Measurements from ENCODE around the gene KLHL3.

The KLHL3 gene

DNA sequence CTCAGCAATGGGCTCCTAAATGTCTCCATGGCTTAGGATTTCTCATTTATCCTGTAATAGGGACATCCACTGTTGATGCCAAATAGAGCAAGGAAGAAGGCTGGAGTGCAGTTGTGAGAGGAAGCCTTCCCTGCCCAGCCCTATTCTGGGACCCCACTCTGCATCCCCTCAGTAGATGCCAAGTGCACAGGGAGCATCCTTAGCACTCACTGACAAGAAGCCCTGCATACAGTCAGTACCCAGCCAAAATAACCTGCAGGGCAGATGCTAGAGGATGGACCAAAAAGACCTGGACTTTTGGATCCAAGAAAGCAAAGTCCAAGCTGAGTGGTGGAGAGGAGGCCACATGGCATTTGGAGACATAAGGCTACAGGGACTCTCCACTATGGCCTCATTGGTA, 123.3 kb downstream of the KLHL3 start:
- no peak overlapping the region for H3K4me3 ChIP-seq (replicated peaks in 1 of 2; ENCODE audit: low read depth in 2 of 2, low read length in 2 of 2)
- DNase-seq (ENCODE audit: low read depth in 2 of 2) = no peak
- TF ChIP-seq, protein P1, sequence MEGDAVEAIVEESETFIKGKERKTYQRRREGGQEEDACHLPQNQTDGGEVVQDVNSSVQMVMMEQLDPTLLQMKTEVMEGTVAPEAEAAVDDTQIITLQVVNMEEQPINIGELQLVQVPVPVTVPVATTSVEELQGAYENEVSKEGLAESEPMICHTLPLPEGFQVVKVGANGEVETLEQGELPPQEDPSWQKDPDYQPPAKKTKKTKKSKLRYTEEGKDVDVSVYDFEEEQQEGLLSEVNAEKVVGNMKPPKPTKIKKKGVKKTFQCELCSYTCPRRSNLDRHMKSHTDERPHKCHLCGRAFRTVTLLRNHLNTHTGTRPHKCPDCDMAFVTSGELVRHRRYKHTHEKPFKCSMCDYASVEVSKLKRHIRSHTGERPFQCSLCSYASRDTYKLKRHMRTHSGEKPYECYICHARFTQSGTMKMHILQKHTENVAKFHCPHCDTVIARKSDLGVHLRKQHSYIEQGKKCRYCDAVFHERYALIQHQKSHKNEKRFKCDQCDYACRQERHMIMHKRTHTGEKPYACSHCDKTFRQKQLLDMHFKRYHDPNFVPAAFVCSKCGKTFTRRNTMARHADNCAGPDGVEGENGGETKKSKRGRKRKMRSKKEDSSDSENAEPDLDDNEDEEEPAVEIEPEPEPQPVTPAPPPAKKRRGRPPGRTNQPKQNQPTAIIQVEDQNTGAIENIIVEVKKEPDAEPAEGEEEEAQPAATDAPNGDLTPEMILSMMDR (IDR thresholded peaks at IDR 0.05; ENCODE audit: low read depth, low read length) = no peak

DNA sequence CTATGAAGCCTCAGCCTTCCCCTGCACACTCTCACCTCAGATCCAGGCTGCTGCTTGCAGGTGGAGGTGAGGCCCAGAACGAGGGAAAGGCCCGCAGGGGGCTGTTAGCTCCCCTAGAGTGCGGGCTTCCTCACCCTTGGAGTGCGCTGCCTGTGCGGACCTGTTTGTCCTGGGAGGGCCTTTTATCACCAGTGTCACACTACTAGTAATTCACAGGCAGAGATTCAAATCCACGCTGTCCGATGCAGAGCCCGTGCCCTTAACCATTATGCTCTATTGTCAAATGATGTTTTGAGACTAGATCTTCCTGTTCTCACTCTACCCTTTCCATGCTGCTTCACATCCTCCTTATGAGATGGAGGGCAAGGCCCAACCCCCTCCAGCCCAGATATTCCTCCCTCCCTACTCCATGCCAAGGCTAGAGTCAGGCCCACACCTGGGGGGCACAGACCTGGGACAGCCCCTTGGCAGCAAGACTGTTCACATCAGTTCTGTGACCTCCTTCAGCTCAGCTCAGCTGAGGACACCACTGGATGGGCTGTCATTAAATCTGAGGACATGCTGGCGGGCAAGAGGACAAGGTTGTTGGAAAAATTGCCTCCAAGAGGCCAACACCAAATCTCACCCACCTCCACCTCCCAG, 124.0 kb downstream of the KLHL3 start:
- TF ChIP-seq, protein P1 (IDR thresholded peaks at IDR 0.05; ENCODE audit: low read depth, low read length) = no peak
- H3K4me3 ChIP-seq (replicated peaks in 1 of 2; ENCODE audit: low read depth in 2 of 2, low read length in 2 of 2) = no peak overlapping the region
- DNase-seq (ENCODE audit: low read depth in 2 of 2) = no peak

- no peak overlapping the region for H3K4me3 ChIP-seq (replicated peaks in 1 of 2; ENCODE audit: low read depth in 2 of 2, low read length in 2 of 2)
- TF ChIP-seq, protein P1 (IDR thresholded peaks at IDR 0.05; ENCODE audit: low read depth, low read length) = no peak
- no peak for DNase-seq (ENCODE audit: low read depth in 2 of 2)
Measured at GRCh38 chr5:137611011-137611580, 124.8 kb downstream of the KLHL3 start.

GRCh38 chr5:137610598-137610997, 125.3 kb downstream of the KLHL3 start:
- TF ChIP-seq, protein P1 (IDR thresholded peaks at IDR 0.05; ENCODE audit: low read depth, low read length) = no peak
- no peak overlapping the region for H3K4me3 ChIP-seq (replicated peaks in 1 of 2; ENCODE audit: low read depth in 2 of 2, low read length in 2 of 2)
- DNase-seq (ENCODE audit: low read depth in 2 of 2) = no peak

DNA sequence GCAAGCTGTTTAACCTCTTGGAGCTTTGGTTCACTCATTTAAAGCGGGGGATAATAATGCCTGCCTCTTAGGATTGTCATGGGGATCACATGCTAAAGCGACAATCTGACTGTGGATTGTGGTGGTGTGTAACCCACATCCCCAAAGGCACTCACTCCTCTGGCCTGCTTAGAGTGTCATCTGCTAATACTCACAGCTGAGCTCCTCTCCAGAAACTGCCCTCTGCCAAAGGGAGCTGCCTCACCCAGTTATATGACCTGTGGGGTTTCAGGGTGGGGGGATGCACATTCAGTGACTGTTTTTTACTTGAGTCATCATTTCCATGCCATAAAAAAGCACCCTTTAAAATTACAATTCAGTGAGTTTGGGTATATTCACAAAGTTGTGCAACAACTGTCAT, 126.8 kb downstream of the KLHL3 start:
- peak; percentile 31 to 47 for DNase-seq (ENCODE audit: low read depth in 2 of 2)

DNA sequence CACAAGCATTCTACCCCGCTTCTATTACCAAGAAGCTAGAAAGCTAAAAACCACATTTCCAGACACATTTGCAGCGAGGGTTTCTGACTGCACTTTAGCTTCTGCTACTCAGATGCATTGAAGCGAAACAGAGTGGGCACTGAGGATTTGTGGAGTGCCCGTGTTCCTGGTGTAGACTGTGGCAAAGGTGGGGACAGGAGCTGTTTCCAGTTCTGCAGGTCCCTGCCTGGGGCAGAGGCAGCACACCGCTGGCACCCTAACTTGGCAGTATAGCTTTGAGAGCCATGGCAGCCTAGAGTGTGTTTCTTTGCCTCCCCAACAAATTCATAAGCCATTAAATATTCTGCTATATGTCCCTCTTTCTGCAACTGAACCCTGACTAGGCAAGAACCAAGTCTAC, 128.1 kb downstream of the KLHL3 start:
- no peak for DNase-seq (ENCODE audit: low read depth in 2 of 2)

More for the DNA sequence above, 126.8 kb downstream of the KLHL3 start:
- TF ChIP-seq, protein P1 (IDR thresholded peaks at IDR 0.05; ENCODE audit: low read depth, low read length) = no peak
- H3K4me3 ChIP-seq (replicated peaks in 1 of 2; ENCODE audit: low read depth in 2 of 2, low read length in 2 of 2) = no peak overlapping the region

More for the DNA sequence above, 128.1 kb downstream of the KLHL3 start:
- TF ChIP-seq, protein P1 (IDR thresholded peaks at IDR 0.05; ENCODE audit: low read depth, low read length) = no peak
- H3K4me3 ChIP-seq (replicated peaks in 1 of 2; ENCODE audit: low read depth in 2 of 2, low read length in 2 of 2) = no peak overlapping the region

Measured in cardiac fibroblast (primary cell).